GM18498 (cell line): Measurements from ENCODE around the gene BCL2.

Source experiments
- ATAC-seq: cut with Tn5 transposase; IDR thresholded peaks from one replicate; pipeline ENCODE4 v1.9.1; 2021; ENCODE audit warnings: mild to moderate bottlenecking, moderate library complexity; ENCODE audit not compliant: unreplicated experiment

Gene BCL2

DNA sequence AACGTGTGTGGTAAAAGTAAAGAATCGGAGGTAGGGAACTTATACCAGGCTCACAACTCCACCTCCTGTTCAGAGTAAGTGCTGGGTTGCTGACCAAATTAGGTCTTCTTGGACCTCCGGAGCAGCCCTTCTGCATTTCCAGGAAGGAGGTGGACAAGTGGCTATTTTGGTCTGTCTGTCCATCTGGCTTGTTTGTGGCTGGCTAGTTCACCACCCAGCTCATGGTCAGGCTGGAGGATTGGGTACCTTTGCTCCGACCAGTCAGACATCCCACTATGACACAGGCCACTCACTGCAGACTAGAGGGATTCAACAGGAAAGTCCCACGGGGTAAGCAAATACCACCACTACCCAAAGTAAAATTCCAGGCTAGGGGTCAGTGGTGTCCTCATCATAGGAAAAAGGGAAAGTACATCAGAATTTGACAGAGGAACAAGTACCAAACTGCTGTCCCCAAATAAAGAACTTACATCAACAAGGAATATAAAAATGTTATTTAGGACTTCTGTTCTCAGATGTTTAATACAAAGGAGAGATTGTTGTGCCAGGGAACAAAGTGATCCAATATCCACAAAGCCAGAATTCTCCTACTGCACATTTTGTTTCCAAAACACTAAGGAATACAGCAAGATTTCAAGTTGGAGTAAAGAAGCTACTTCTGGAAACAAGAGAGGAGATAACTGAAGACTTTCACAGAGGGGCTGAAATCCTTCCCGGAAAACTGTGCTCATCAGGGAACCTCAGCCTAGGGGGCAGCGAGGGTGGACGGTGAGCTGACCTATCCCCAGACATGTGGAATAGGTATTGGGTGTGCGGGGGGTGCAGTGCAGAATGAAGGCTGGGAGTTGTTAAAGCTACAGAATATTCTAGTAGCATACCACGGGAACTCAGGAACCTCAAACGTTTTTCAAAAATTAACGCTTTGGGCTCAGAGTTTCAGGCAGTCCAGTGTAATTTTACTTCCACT, 56.9 kb downstream of the BCL2 start:
- ATAC-seq = no peak

DNA sequence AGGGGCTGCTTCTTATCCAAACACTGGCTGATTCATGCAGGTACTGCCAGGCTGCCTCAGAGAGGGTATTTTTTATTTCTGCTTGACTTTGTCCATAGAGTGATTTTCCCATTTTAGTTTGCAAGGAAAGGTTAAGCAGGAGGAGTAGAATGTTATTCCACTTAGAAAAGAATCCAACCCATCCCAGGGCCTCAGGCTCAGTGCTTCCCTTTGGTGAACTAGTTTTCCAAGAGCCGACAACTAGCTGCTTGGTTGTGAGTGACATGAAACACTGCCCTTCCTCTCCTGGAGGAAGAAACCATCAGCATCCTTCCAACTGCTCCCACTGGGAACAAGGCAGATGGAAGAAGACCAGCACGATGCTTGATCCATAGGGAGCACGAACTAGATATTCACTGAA, 58.5 kb downstream of the BCL2 start:
- no peak for ATAC-seq

DNA sequence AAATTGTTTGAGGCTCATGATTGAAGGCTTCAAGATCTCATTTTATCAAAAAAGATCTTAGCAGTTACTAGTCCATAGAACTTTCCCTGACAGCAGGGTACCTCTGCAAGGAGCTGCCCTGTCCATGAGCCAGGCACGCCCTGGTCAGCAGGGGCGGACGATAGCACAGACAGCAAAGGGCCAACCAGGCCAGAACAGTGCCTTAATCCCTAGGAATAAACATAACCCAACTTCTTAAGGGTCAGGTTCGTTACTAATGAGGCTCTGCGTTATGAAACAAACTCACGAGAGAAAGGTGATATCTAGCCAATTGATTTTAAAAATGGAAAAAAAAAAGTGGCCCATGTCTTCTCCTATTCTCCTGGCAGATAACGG, 59.2 kb downstream of the BCL2 start:
- no peak for ATAC-seq

DNA sequence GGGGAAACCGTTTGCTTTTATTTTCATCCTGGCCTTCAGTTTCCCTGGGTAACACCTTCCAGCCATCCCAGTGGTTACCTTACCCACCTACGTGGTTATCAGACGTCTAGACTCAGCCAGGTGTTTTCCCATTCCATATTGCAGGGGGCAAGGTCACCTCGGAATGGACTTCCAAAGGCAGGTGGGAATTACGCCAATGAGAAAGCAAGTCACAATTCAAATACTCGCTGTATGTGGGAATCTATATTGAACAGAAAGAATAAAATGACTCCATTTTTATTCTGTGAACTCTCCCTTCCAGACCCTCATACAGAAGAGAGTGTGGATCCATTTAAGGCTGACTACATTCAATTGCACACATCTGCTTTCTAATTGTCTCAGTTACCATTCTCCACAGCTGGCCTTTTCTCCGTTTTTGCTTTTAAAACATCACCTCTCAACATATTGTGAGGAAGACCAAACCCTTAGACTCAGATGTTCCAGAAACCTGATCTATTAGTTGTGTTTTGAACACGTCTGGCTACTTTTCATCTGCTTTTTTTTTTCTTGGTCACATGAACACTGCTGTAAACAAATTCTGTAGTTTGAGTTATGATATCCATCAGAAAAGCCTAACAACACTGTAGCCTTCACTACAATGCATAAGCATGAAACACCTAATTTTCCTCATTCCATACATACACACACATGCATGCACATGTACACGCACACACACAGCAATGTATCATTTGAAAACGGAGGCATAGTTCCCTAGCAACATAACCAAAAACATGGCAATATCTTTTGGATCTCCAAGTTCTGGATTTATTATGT, 59.8 kb downstream of the BCL2 start:
- ATAC-seq = no peak

DNA sequence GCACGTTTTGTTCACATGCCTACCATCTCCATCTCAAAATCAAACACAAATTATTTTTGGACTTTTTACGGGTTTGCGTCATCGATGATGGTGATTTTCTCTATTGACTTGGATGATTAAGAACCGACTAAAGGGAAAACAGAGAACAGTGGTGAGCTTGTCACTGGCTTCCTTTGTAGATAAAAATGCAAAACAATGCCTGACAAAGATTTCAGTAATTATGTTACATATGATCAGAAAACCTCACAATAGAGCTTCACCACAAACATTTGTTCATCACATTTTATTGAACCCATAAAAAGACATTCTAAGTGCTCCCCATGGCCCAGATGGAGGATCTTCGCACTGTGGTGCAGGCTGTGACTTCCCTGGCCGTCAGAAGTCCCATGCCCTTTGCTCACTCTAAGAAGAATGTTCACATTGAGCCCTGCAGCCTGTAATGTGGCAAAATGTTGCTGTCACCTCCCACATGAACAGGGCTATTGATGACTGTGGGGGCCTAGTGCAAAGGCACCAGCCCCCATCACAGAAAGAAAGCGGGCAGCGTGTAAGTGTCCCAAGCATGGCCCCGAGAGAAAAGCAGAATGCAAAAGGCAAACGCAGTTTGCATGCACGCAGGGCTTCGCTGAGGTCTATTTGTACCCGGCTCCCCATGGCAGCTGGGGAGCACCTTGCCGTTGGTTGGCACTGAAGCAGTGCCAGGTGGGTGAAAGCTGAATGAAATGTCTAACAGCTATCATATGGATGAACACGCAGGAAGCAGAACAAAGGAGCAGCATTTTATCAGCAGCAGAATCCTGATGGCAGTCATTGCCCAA, 60.6 kb downstream of the BCL2 start:
- ATAC-seq = no peak

DNA sequence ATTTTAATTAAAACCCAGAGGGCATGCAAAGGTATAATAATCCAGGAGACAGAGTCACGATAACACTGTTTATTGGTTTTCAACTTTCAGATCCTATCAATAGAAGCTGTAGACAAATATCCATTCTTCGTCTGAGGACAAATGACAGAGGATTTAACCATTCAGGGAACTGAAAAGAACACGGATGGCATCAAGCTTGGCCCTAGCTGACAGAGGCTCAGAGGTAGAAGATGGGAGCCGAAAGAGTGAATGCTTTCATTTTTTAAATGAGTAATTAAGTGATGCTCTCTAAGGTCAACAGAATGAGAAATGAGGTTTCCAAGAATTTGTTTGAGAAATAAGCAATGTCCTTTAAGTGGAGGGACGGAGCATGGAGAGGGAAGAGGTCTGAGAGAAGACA, 62.1 kb downstream of the BCL2 start:
- peak; percentile 43 for ATAC-seq

DNA sequence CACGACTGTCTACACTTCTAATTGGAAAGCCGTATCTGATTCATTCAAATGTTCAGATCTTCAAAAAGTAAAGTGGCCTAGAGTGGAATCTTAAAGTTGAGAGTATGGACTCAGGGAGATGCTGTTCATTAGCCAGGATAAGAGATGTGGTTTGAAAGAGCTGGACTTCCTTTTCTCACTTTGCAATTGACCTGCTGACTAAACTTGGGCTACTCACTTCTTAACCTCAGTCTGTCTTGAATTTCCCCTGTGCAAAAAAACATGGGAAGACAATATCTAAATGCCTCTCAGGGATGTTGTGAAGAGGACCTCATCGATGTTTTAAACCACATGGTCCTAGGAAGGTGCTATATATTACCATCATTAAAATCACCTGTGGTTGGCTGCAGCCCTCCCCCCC, 64.1 kb downstream of the BCL2 start:
- no peak for ATAC-seq

DNA sequence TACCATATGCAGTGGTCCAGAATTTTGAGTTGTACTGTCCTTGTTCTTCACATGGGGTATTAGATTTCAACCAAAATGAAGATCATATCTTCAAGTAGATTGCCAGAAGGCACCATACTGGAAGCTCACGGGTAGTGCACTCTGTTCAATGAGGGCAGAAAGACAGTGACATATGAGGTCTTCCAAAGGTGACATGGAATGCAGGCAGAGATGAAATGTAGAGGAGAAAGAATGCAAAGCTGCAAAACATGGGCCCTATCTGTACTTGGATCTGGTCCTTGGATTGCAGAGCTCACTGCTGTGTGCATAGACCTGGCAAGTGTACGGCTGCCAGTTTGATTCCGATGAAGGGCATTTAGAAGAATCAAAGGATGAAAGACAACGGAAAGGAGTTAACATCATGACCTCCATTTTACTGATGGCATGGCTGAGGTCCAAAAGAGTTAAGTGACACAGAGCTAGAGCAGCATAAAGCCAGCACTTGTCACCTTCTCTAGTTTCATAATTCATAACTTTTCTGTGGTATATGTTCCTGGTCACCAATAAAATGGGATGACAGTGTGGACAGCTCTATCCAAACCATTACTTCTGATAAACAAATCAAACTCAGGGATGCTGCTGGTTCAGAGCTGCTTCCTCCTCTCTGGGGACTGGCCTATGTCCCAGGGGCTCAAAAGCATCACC, 64.7 kb downstream of the BCL2 start:
- ATAC-seq = no peak

DNA sequence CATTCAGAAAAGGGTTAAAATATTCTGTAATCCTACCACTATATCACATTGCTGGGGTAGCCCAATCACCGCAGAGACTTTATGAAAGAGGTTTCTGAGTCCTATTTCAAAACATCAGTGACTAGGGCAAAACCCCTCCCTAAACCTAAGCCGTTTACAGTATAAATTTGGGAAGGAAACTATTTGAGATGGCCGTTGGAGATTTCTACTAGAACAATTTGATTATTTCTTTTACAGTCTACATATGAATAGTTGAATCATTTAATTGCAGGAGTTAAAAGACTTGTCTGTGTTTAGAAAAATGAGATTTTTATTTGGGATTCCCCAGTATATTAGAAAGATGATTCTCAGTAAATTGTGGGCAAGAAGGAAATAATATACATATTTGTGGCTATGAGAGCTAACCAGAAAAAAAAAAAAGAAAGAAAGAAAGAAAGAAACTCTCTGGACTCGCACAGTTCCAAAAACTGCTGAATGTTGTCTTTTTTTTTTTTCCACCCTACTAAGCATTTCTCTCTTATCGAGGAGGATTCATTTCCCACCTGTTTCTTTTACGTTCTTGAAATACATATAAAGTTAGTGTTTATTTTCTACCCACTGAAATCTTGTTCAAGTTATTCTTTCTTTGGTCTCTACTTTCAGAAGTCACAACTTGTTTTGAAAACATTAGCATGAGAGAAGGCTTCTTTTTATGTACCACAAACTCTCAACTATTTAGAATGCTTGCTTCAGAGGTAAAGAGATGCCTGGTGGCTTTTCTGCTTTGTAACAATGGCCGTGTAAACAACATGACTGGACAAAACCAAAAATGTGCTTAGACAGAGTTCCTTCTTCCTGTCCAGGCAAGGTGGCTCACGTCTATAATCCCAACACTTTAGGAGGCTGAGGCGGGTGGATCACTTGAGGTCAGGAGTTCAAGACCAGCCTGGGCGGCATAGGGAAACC, 65.9 kb downstream of the BCL2 start:
- peak; percentile 42 for ATAC-seq

DNA sequence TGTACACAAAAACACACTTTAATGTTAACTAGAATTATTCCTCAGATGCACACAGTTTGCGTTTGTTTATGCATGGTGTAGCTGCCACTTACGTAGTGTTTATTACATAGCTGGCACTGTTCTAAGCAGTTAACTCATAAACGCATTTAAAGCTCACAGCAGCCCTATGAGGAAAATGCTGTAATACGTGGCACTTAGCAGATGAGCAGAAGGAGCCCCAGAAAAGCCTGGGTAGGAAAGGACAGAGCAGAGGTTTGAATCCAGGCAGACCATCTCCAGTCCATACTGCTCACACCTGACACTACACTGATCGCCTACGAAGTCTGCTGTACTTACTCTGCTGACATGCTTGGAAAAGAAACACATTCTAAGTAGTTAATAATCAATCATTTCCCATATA, 66.6 kb downstream of the BCL2 start:
- ATAC-seq = no peak

DNA sequence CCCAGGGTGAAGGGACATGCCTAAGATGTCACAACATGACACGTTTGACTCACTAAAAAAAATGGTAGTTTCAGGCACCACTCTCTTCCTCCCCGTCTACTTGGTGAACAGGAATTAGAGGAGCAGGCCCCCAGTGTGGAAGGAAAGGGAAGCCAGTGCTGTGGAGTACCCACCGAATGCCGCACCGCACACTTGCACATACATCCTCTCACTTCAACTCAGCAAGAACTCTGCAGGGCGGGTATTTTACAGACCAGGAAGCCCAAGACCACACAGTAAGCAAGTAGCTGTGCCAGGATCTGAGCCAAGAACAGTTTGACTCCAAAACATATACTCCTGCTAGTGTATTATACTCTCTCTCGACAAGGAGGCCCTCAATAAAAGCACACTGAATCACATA, 69.8 kb downstream of the BCL2 start:
- ATAC-seq = no peak

DNA sequence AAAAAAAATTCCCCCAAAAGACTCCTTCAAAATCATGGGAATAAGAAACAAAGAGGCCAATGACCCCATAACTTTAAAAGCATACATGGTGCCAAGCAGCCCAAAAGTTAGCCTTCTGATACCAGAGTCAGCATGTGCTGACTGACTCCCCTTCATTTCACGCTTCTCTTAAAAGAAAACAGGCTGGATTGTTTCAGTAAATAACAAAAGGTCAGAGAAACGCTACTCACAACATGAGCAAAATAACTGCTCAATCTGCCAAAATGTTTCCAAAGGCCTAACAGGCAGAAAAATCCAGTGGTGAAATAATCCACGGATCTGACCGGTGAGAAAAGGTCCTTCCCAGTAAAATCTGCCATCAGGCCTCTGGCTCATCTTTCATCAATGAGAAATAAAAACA, 71.6 kb downstream of the BCL2 start:
- no peak for ATAC-seq

DNA sequence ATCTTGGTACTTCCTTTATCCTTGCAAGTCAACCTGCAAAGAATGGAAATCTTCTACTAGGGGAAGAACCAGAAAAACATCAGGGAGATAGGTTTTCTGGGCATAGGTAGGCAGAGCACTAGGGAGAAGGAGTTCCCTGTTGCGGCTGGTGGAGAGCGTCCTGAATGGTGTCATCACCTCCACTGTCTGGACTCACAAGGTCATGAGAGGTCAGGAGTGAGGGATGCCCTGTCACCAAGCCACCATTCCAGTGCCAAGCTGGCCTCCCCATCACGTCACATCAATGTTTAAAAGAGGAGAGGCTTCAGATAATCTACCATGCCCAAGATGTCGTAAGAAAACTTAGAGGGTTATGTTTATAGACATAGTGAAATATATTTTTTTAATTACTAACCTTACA, 72.1 kb downstream of the BCL2 start:
- ATAC-seq = no peak

DNA sequence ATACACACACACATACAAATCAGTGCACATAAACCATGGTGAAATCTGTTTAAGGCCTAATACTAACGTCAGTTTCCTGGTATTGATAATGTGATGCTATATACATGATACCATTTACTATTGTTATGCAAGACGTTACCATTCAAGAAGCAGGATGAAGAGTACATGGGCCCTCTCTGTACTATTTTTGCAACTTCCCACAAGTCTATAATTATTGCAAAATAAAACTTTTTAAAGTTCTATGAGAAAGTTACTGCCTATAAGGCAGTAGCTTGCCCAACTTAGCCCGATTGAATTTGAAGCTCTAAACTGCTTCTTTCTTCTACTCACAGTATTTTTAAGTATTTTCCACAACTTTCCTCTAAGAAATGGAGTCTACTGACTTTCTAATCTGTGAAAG, 74.0 kb downstream of the BCL2 start:
- no peak for ATAC-seq

DNA sequence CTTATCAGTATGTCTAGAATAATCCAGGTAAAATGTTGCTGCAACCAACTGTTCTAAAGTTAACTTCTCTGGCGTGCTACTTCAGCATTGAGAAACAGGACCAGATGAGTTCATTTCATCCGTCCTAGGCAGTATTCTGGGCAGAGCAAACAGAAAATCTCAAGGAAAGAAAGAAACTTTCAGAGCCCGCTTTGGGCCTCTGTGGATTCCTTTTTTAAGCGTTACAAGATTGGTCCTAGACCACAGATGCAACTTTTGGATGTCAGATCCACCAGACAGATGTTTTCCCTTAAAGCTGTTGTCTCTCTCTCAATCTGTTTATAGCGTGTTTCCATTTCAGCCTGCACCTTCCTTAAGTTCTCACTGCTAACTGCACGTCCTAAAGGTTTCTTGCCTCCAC, 75.0 kb downstream of the BCL2 start:
- no peak for ATAC-seq

DNA sequence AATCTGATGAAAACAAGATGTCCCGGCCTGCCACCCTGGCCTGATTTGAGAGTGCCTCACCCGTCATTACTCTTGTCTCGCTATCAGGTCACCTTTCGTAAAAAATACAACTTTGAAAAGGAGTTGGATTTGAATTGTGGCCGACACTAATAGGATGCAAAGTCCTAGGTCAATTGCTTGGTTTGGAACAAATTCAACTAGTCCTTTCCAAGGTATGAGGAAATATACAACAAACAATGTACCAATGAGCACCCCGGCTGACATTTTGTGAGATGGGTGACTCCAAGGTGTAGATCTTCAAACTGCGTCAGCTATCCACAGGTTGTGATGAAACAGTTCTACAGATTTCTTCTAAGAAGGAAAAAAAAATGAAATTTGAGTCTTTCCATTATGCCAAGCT, 77.8 kb downstream of the BCL2 start:
- ATAC-seq = no peak

DNA sequence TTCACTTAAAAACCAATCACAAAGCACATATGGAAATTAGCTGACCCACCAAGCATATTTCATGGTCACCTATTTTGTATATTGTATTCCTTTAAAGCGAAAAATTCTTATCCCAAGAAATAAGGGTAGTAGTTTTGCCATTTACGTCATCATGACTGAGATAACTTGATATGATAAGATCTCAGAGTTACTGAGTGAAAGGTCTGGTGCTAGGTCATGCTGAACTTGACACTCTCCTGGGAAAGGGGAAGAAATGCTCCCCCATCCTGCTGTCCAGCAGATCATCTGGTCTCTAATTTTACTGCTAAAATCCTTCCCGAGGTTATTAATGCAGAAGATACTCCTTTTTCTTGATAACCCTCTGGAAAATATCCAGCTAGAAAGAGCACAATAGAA, 78.3 kb downstream of the BCL2 start:
- no peak for ATAC-seq

DNA sequence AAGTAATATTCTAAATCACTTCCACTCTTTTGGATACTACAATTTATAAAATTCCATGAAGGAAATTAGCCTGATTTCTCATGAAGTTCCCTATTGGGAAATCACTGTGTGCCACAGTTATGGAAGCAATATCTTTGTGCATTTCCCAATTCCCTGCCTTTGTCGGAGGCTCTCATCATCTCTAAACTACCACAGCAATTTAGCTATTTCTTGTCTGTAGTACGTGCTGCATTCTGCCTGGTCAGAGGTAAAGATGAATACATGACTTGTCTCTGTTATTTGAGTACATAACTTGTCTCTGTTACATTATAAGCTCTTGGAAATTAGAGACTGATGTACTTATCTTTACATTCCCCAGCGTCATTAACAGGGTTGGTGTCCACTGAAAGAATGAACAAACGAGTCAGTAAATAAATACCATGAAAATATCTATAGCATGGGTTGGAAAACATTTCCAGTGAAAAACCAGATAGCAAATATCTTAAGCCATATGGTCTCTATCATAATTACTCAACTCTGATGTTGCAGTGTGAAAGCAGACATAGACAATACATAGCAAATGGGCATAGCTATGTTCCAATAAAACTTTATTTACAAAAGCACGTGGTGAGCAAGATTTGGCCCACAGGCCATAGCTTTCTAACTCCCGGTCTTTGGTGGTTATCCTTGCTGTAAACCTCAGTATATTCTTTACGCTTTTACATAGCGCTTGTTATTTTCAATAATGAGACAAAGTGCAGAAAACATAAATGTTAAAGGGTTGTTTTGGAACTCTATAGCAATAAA, 78.8 kb downstream of the BCL2 start:
- no peak for ATAC-seq

DNA sequence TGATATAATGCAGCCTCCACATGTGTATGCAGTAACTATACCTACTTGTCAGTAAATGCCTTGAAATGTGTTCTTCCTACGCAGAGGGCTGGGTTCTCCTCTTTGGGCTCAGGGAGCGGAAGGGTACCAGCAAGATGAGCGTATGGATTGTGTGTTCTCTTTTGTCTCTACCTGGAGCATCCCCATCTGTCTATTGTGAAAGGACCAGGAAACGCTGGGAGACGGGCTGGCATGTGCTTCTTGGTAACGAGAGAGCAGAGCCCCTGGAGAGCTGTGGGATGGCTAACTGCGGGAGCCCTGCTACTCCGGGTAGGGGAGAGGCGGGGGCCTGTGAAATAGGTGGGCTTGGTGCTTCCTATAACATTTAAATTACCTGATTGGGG, 80.9 kb downstream of the BCL2 start:
- ATAC-seq = no peak
